DOHH2 (cell line): ENCODE measurements around the gene MPP4.

Experiments
- H3F3A ChIP-seq: fragments of 200-600 bp; sonication (generic), shearing (Covaris generic); 2 replicates; pipeline ENCODE4 v1.6.0; 2016; ENCODE audit warnings: antibody characterized with exemption, mild to moderate bottlenecking; ENCODE audit not compliant: control insufficient read depth, insufficient read depth
- H3K27ac ChIP-seq: fragments of 200-600 bp; sonication (generic); 2 replicates; pipeline ENCODE4 v1.5.1; 2014; ENCODE audit warnings: low read depth, mild to moderate bottlenecking, low read length, moderate library complexity
- H3K27me3 ChIP-seq: fragments of 200-600 bp; sonication (generic); 2 replicates; pipeline ENCODE4 v1.6.1; 2014; ENCODE audit warnings: mild to moderate bottlenecking, low read length, mixed read lengths; ENCODE audit not compliant: control insufficient read depth
- H3K36me3 ChIP-seq: fragments of 200-600 bp; sonication (generic); 2 replicates; pipeline ENCODE4 v1.6.1; 2014; ENCODE audit warnings: mild to moderate bottlenecking, low read length, moderate library complexity, mixed read lengths; ENCODE audit not compliant: control insufficient read depth
- H3K4me1 ChIP-seq: fragments of 200-600 bp; sonication (generic); 2 replicates; pipeline ENCODE4 v1.6.1; 2014; ENCODE audit warnings: mild to moderate bottlenecking, low read length, mixed read lengths; ENCODE audit not compliant: control insufficient read depth
- H3K4me2 ChIP-seq: fragments of 200-600 bp; sonication (generic); 2 replicates; pipeline ENCODE4 v1.6.0; 2014; ENCODE audit warnings: mild to moderate bottlenecking, low read length, moderate library complexity
- H3K4me3 ChIP-seq: fragments of 200-600 bp; sonication (generic); 2 replicates; pipeline ENCODE4 v1.5.1; 2014; ENCODE audit warnings: mild to moderate bottlenecking, low read length, mixed read lengths
- H3K79me2 ChIP-seq: fragments of 200-600 bp; sonication (generic); 2 replicates; pipeline ENCODE4 v1.6.1; 2014; ENCODE audit warnings: mild to moderate bottlenecking, low read length, mixed read lengths; ENCODE audit not compliant: control insufficient read depth
- H3K9me2 ChIP-seq: fragments of 200-600 bp; sonication (generic); replicated peaks from 2 replicates; pipeline ENCODE4 v1.6.1; 2014; ENCODE audit warnings: mild to moderate bottlenecking, low read length, mixed read lengths; ENCODE audit not compliant: control insufficient read depth
- H3K9me3 ChIP-seq: fragments of 200-600 bp; sonication (generic); 2 replicates; pipeline ENCODE4 v1.6.1; 2014; ENCODE audit warnings: antibody characterized with exemption, low read length, mixed read lengths; ENCODE audit not compliant: control insufficient read depth, insufficient read depth
- H4K20me1 ChIP-seq: fragments of 200-600 bp; sonication (generic); 2 replicates; pipeline ENCODE4 v1.6.0; 2014; ENCODE audit warnings: low read depth, mild to moderate bottlenecking, antibody characterized with exemption, low read length, moderate library complexity; ENCODE audit not compliant: control insufficient read depth, insufficient read depth
- EZH2phosphoT487 ChIP-seq: fragments of 200-600 bp; sonication (generic); IDR thresholded peaks from 2 replicates; pipeline ENCODE4 v1.6.1; 2017; ENCODE audit warnings: borderline replicate concordance, mild to moderate bottlenecking, antibody characterized with exemption, low read length, moderate library complexity, mixed read lengths
- TF ChIP-seq, protein P1 (sequence below): fragments of 200-600 bp; sonication (generic); IDR thresholded peaks from one replicate; pipeline ENCODE4 v1.5.1; 2014; ENCODE audit warnings: antibody characterized with exemption, mild to moderate bottlenecking, low read depth, low read length; ENCODE audit not compliant: poor library complexity, severe bottlenecking

The MPP4 gene

DNA sequence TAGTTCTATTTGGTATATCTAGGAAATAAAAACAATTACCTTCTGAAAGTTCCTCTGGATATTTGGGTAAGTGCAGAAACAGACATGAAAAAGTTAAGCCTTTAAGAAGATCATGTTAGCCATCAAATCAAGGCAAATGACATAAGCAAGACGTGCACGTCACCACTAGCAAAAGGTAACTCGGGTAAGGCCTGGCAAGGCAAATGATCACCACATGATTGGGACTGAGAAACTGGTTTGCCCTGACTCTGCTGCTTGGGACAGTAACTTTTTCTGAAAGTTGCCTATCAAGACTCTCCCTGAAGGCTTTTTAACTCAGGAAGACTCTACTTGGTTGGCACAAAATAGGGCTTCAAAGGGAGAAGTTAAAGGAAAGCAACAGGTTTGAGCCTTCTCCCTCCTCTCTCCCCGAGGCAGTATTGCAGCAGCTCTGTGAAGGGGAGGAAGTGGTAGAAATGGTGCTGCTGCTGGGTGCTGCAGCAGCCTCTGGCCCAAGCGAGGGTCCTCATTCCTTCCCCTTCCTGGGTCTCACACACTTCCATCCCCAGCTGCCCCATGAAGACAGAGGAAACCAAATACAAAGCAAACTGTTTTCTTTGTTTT lies 38.0 kb downstream of the MPP4 start:
- H3K4me2 ChIP-seq = no peak overlapping the region

DNA sequence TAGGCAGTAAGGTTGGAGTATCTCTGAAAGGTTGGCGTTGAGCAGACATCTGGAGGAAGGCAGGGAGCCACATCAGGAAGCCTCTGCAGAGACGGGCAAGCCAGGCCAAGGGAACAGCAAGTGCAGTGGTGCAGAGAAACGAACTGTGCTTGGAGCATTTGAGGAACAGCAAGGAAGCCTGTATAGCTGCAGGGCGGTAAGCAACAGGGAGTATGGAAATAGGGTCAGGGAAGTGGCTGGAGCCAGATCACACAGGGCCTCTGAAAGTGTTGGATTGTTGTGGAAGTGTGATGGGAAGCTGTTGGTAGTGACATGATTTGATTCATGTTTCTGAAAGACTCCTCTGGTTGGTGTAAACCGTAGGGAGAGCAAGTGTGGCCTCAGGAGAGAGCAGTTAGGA lies 41.7 kb downstream of the MPP4 start:
- H3K4me2 ChIP-seq = no peak overlapping the region
- no peaks in the 10 kb centered on the region for H3K4me1 ChIP-seq
- no peaks in the 10 kb centered on the region for H4K20me1 ChIP-seq
- no peak overlapping the region for H3K27ac ChIP-seq
- H3K4me3 ChIP-seq = no peak overlapping the region
- no peak for TF ChIP-seq EZH2phosphoT487
- TF ChIP-seq, protein P1, sequence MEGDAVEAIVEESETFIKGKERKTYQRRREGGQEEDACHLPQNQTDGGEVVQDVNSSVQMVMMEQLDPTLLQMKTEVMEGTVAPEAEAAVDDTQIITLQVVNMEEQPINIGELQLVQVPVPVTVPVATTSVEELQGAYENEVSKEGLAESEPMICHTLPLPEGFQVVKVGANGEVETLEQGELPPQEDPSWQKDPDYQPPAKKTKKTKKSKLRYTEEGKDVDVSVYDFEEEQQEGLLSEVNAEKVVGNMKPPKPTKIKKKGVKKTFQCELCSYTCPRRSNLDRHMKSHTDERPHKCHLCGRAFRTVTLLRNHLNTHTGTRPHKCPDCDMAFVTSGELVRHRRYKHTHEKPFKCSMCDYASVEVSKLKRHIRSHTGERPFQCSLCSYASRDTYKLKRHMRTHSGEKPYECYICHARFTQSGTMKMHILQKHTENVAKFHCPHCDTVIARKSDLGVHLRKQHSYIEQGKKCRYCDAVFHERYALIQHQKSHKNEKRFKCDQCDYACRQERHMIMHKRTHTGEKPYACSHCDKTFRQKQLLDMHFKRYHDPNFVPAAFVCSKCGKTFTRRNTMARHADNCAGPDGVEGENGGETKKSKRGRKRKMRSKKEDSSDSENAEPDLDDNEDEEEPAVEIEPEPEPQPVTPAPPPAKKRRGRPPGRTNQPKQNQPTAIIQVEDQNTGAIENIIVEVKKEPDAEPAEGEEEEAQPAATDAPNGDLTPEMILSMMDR = no peak
- no peaks in the 10 kb centered on the region for H3K79me2 ChIP-seq
- H3K9me2 ChIP-seq = no peaks in the 10 kb centered on the region
- peaks cover 5% of the 10 kb centered on the region; the same call in 1 of the 2 replicates for H3K27me3 ChIP-seq
- H3K9me3 ChIP-seq = no peaks in the 10 kb centered on the region
- H3K36me3 ChIP-seq = no peaks in the 10 kb centered on the region
- H3F3A ChIP-seq = no peaks in the 10 kb centered on the region

More for the DNA sequence above, 38.0 kb downstream of the MPP4 start:
- Histone ChIP-seq H3K36me3 (no peaks in the 10 kb centered on the region), H3K79me2 (no peaks in the 10 kb centered on the region), H3K4me3 (no peak overlapping the region), H3K9me2 (no peaks in the 10 kb centered on the region), H4K20me1 (no peaks in the 10 kb centered on the region), H3K27ac (no peak overlapping the region), H3K4me1 (no peaks in the 10 kb centered on the region), H3K9me3 (no peaks in the 10 kb centered on the region), H3K27me3 (peaks cover 5% of the 10 kb centered on the region; the same call in 1 of the 2 replicates), H3F3A (no peaks in the 10 kb centered on the region)
- no peak for TF ChIP-seq EZH2phosphoT487
- TF ChIP-seq, protein P1 = no peak

DNA sequence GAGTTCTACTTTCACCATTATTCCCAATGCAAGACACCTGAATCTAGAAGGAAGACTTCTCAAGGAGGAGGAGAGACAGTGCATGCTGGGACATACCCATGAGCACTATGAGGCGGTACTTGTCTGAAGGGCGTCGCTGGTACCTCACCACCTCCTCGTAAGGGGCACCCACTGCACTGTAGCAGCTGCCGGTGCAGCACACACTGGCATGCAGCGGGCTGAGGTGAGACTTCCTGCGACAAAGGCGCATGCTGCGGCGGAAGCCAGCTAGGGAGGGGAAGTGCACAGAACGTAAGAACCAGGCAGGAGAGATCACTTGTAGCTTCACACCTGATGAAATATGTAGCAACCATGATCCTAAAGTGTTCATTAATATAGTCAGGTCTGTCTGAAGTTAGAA lies 42.3 kb downstream of the MPP4 start:
- no peak overlapping the region for H3K27ac ChIP-seq
- no peaks in the 10 kb centered on the region for H3K4me1 ChIP-seq
- H3F3A ChIP-seq = no peaks in the 10 kb centered on the region
- H3K9me3 ChIP-seq = no peaks in the 10 kb centered on the region
- no peak overlapping the region for H3K4me2 ChIP-seq
- no peaks in the 10 kb centered on the region for H3K9me2 ChIP-seq
- no peaks in the 10 kb centered on the region for H3K79me2 ChIP-seq
- no peaks in the 10 kb centered on the region for H3K36me3 ChIP-seq
- H3K27me3 ChIP-seq = peaks cover 6% of the 10 kb centered on the region
- no peak overlapping the region for H3K4me3 ChIP-seq
- no peak for TF ChIP-seq EZH2phosphoT487
- TF ChIP-seq, protein P1 = no peak
- no peaks in the 10 kb centered on the region for H4K20me1 ChIP-seq
